ENCODE data around the gene PLEKHO2. TPM values are rescaled to one million over a fixed set of nuclear protein-coding genes. Genes with fewer than 3 reads are reported as not detected.

Gene PLEKHO2
- total and polyA plus RNA-seq, 2 of the 13 experiments (the other 11 are each of a cell fraction or from before 2014, with no cell fraction given): 3.8 to 4.8 TPM

DNA sequence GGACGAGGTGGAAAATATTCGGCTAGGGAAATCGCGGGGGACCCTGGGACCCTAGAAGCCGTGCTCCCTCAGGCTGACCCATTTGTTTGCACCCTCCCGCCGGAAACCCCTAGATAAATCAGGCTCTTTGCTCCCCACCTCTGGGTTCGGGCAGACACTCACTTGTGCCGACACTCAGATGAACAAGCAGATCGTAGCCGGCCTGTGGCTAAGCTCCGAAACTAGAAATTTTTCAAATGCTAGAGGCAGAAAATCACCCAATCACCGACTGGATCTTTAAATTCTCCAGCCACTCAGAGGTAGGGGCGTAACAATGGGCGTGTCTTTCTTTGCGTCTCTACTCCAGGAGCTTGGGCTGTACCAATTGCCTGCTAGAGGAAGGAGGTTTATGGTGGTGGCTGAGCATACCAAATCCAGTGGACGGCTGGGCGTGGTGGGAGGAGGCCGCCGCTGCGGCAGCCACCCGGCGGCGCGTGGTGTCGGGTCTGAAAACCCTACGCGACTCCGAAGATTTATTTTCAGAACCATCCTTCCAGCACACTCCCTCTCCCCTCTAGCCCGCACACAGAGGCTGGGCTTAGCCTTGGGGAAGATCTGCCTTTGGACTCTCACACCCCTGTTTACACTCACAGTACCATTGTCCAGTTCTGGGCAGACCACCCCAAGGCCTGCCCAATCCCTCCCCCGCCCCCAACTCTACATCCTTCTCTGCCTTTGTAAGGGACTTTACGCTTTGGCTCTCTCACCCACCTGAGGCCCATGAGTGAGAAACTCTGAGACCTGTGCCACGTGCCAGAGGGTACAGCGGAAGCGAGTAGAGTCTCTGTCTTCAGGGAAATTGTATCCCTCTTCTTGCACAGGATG, 16.1 kb upstream of the PLEKHO2 start, which contains the start of gene PIF1 (continued):
- TF ChIP-seq, protein P1, sequence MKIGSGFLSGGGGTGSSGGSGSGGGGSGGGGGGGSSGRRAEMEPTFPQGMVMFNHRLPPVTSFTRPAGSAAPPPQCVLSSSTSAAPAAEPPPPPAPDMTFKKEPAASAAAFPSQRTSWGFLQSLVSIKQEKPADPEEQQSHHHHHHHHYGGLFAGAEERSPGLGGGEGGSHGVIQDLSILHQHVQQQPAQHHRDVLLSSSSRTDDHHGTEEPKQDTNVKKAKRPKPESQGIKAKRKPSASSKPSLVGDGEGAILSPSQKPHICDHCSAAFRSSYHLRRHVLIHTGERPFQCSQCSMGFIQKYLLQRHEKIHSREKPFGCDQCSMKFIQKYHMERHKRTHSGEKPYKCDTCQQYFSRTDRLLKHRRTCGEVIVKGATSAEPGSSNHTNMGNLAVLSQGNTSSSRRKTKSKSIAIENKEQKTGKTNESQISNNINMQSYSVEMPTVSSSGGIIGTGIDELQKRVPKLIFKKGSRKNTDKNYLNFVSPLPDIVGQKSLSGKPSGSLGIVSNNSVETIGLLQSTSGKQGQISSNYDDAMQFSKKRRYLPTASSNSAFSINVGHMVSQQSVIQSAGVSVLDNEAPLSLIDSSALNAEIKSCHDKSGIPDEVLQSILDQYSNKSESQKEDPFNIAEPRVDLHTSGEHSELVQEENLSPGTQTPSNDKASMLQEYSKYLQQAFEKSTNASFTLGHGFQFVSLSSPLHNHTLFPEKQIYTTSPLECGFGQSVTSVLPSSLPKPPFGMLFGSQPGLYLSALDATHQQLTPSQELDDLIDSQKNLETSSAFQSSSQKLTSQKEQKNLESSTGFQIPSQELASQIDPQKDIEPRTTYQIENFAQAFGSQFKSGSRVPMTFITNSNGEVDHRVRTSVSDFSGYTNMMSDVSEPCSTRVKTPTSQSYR (CRISPR knock-in tag; IDR thresholded peaks at IDR 0.05; ENCODE audit: borderline replicate concordance): peak; percentile 73; the same call in 1 of the 2 replicates
- TF ChIP-seq ZSCAN29 (CRISPR knock-in tag; conservative IDR thresholded peaks at IDR 0.05) (no peak), ZNF331 (CRISPR knock-in tag; IDR thresholded peaks at IDR 0.05) (peak; percentile 39; the same call in 1 of the 2 replicates), ZNF83 (CRISPR knock-in tag; IDR thresholded peaks at IDR 0.05; ENCODE audit: borderline replicate concordance) (0 out of 2 replicates have a peak, but pooled peaks have one; percentile 80), ZNF749 (CRISPR knock-in tag; IDR thresholded peaks at IDR 0.05; ENCODE audit: borderline replicate concordance) (no peak), KLF16 (CRISPR knock-in tag; IDR thresholded peaks at IDR 0.05) (peak in 1 of 2 experiments; percentile 81; a peak in 1 of 4 replicates), ZNF460 (CRISPR knock-in tag; IDR thresholded peaks at IDR 0.05; ENCODE audit: borderline replicate concordance) (no peak; the same call in 1 of the 2 replicates), ZNF879 (CRISPR knock-in tag; IDR thresholded peaks at IDR 0.05) (no peak), KLF15 (CRISPR knock-in tag; IDR thresholded peaks at IDR 0.05; ENCODE audit: borderline replicate concordance) (0 out of 2 replicates have a peak, but pooled peaks have one; percentile 11), ZNF724P (CRISPR knock-in tag; IDR thresholded peaks at IDR 0.05; ENCODE audit: borderline replicate concordance) (peak; percentile 68; the same call in 1 of the 2 replicates), FOXP1 (IDR thresholded peaks at IDR 0.05) (no peak), FOXP1 (CRISPR knock-in tag; IDR thresholded peaks at IDR 0.05) (peak; percentile 30; the same call in 1 of the 2 replicates), NR2F1 (CRISPR knock-in tag; IDR thresholded peaks at IDR 0.05) (no peak), STAT5B (CRISPR knock-in tag; IDR thresholded peaks at IDR 0.05) (no peak), ZNF552 (CRISPR knock-in tag; IDR thresholded peaks at IDR 0.05; ENCODE audit: borderline replicate concordance) (no peak), ZNF10 (CRISPR knock-in tag; IDR thresholded peaks at IDR 0.05; ENCODE audit: borderline replicate concordance, low read depth) (no peak), ZNF44 (CRISPR knock-in tag; IDR thresholded peaks at IDR 0.05) (0 out of 2 replicates have a peak, but pooled peaks have one; percentile 49), ZNF878 (CRISPR knock-in tag; IDR thresholded peaks at IDR 0.05) (peak; percentile 76; the same call in 1 of the 2 replicates), PLRG1 (conservative IDR thresholded peaks at IDR 0.05) (no peak)
- TF ChIP-seq, protein P2, sequence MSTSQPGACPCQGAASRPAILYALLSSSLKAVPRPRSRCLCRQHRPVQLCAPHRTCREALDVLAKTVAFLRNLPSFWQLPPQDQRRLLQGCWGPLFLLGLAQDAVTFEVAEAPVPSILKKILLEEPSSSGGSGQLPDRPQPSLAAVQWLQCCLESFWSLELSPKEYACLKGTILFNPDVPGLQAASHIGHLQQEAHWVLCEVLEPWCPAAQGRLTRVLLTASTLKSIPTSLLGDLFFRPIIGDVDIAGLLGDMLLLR (CRISPR knock-in tag; IDR thresholded peaks at IDR 0.05): no peak
- TF ChIP-seq, protein P3, sequence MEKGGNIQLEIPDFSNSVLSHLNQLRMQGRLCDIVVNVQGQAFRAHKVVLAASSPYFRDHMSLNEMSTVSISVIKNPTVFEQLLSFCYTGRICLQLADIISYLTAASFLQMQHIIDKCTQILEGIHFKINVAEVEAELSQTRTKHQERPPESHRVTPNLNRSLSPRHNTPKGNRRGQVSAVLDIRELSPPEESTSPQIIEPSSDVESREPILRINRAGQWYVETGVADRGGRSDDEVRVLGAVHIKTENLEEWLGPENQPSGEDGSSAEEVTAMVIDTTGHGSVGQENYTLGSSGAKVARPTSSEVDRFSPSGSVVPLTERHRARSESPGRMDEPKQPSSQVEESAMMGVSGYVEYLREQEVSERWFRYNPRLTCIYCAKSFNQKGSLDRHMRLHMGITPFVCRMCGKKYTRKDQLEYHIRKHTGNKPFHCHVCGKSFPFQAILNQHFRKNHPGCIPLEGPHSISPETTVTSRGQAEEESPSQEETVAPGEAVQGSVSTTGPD (CRISPR knock-in tag; IDR thresholded peaks at IDR 0.05): peak; percentile 50; the same call in 1 of the 2 replicates
- TF ChIP-seq, protein P4, sequence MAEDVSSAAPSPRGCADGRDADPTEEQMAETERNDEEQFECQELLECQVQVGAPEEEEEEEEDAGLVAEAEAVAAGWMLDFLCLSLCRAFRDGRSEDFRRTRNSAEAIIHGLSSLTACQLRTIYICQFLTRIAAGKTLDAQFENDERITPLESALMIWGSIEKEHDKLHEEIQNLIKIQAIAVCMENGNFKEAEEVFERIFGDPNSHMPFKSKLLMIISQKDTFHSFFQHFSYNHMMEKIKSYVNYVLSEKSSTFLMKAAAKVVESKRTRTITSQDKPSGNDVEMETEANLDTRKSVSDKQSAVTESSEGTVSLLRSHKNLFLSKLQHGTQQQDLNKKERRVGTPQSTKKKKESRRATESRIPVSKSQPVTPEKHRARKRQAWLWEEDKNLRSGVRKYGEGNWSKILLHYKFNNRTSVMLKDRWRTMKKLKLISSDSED (CRISPR knock-in tag; IDR thresholded peaks at IDR 0.05): no peak
